NCI-H1092 treated with DMSO at 0.1 percent for 48 hours (cell line): ENCODE results near the gene SCN9A.
"Not testable (repeated sequence)": the region's sequence is repeated elsewhere in the genome, so short reads cannot be mapped to it uniquely, and the experiment has no call there.

Experiments used
- DNase-seq: peaks from one replicate; lab custom pipeline; 2025; lab: John Stamatoyannopoulos, UW

Gene SCN9A

DNA sequence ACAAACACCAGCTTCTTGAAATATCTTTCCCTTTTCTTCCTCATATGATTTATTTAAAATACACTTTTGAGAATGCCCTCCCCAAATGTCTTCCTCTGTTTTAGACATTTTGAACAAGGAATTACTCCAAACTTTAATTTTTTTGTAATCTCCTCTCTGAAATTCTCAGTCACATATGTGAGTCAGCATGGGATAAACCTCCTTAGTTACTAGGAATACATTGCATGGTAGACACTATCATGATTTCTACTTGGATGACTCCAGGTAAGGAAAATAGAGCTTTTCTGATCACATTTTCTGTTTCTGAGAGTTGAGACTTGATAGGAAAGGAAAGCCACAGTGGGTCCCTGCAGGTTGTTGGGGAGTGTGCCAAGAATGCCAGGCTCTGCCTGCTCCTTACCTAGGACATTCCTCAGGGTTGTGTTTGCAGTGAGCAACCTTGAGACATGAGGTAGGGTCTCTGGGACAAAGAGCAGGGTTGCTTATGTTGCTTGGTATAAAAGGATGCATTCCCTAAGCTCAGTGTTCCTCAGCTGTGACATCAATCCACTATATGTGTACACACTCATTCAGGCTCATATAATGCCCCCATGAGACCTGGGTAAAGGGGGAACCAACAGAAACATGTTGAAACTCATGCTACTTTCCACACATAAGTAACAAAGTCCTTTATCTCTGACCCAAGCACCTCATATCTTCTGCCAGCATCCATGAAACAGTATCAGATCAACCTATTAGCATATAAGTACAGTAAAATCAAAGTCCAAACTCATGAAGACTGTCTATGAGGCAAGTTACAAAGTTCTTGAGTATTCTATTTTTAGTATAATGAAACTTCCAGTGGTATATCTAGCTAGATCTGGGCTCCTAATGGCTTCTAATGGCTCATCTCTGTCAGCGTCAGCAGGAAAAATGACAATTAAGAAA lies 135.1 kb downstream of the SCN9A start:
- DNase-seq: no peak

- DNase-seq: no peak
These were observed 136.2 kb downstream of the SCN9A start for GRCh38 chr2:166239548-166239947.

DNA sequence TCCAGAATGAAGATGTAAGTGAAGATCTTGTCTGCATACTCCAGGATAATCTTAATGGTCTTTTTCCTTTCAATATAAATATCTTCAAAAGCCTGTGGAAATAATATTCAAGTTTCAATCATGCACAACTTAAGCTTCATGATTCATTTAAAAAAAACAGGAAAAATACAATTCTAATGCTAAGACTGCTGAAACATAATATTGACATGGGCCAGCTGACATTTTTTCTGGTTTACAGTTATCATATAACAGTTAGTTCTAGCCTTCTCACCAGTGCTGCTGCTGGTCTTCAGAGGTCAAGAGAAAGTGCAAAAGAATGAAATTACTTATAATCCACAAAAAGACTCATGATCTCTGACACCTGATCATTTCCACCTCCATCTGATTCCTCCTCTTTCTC lies 137.6 kb downstream of the SCN9A start:
- no peak for DNase-seq

- no peak for DNase-seq
These were observed 141.5 kb downstream of the SCN9A start for GRCh38 chr2:166234112-166234846.

DNA sequence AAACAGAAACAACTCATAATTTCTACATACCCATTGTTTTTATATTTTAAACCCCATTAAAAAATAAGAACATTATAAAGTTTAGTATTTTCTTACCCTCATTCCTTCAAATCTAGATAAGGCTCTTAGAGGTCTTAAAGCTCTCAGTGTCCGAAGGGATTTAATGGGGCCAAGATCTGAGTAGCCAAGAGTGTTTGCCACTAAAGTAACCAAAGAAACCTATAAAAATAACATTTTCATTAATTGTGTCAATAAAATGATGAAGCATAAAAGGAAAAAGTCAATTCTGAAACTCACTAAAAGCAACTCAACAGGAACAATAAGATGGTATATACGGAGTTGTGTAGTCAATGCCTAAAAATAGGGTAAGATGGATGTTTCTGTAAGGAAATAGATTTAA lies 142.5 kb downstream of the SCN9A start:
- no peak for DNase-seq

DNA sequence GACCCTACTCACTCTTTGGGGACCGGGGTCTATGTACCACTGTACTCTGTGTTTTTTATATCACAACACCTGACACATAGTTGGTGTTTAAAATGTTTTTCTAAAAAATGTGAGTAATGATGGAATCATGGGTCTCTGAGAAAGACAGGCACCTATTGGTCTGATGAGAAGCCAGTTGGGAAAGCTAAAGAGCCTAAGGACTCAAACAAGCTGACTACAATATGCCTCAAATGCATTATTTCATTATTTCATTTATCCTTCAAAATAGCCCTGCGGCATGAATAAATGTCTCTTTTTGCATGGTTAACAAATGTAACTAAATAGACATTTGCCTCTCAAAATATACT lies 145.0 kb downstream of the SCN9A start:
- no peak for DNase-seq

DNA sequence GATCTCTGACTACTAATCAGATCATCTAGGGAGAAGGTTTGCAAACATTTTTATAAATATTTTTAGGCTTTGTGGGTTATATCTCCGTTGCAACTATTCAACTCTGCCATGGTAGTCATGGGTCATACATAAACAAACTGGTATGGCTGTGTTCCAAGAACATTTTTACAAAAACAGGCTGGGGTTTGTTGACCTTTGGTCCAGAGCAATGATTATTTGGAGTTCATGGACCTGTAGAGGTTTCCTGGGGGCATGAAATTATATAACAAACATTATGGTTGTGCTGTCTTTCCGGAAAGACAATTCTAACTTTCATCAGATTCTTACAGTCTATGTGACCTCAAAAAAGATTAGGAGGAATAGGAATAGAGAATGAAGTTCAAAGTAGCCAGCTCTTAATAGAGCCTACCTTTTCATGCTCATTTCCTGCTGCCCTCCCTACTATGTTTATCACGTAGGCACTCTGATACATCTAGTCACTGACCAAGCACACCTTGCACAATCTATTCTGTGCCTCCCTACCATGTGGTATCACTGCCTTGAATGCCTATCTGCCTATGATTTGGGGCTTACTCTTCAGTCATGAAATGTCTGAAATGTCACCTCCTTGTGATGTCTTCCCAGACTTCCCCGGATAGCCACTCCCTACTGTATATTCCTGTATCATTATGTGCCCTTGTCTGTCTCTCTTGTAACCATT lies 145.6 kb downstream of the SCN9A start:
- no peak for DNase-seq

- no peak for DNase-seq
These were observed 146.1 kb downstream of the SCN9A start for GRCh38 chr2:166229678-166230023.

GRCh38 chr2:166224197-166224596 lies 151.5 kb downstream of the SCN9A start:
- no peak for DNase-seq

- DNase-seq: no peak
These were observed 152.4 kb downstream of the SCN9A start for GRCh38 chr2:166223298-166223697.

DNA sequence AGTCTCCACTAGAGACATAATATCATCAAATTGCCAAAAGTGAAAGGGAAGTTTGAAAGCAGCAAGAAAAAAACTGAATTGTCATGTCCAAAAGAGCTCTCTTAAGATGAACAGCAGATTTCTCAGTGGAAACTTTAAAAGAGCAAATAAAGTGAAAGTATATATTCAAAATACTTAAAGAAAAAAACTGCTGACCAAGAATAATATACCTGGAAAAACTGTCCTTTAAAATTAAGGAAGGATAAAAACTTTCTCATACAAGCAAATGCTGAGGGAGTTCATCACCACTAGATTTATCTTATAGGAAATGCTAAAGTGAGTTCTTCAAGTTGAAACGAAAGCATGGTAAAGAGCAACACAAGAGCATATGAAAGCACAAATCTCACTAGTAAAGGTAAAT lies 164.7 kb downstream of the SCN9A start:
- no peak for DNase-seq

DNA sequence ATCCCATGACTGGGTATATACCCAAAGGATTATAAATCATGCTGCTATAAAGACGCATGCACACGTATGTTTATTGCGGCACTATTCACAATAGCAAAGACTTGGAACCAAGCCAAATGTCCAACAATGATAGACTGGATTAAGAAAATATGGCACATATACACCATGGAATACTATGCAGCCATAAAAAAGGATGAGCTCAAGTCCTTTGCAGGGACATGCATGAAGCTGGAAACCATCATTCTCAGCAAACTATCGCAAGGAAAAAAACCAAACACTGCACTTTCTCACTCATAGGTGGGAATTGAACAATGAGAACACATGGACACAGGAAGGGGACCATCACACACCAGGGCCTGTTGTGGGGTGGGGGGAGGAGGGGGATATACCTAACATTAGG lies 165.8 kb downstream of the SCN9A start:
- not testable (repeated sequence) for DNase-seq

- DNase-seq: not testable (repeated sequence)
These were observed 166.4 kb downstream of the SCN9A start for GRCh38 chr2:166209367-166209766.

GRCh38 chr2:166206153-166206552 lies 169.6 kb downstream of the SCN9A start:
- not testable (repeated sequence) for DNase-seq

DNA sequence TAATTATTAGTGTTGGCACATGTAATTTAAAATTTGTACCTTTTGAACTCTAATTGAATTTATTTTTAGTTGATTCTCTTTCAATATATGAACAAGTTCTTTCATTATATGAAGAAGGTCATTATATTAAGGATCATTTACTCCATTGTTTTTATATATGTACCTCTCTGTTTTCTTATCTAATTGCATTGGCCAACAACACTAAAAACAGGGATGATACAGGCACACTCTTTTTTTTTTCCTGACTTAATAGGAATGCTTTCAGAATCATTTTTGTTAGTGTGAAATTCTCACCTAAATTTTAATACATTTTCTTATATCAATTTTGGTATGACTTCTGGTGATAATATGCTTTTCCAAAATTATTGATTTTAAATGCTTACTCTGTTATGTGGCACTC lies 173.0 kb downstream of the SCN9A start:
- no peak for DNase-seq

DNA sequence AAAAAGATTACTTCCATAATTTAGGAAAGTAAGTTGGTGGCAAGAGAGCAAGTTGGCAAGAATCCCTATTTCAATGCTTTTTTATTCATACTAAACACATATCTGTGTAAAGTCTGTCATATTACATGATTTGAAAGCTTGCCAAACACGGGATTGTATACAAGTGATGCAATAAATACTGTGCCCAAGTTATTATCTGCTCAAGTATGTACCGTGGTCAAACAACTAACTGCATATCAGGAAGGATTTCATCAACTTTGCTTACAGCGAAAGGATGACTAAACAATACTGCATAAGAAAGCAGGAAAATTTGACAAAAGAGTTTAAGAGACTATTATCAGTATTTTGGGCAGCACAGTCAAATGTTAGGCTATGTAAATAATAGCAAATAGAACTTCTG lies 178.3 kb downstream of the SCN9A start:
- no peak for DNase-seq

- DNase-seq: no peak
These were observed 182.3 kb downstream of the SCN9A start for GRCh38 chr2:166193407-166193806.

DNA sequence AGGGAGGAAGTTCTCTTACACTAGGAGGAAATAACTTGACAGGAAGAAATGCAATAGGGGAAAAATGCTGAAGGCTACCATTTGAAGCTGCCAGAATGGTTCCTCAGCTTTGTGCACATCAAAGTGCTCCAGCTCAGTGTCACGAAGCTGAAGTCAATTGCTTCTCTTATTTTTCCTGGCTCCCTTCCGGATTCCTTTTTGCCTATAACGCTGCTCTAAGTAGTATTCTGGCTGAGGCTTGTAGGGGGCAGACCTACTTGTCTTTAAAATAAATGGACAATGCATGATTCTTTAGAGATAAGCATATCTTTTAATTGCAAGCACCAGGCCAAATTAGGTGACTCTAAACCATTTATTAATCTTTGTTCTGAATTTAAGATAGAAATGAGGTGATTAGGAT lies 187.7 kb downstream of the SCN9A start:
- DNase-seq: no peak

- no peak for DNase-seq
These were observed 191.0 kb downstream of the SCN9A start for GRCh38 chr2:166184789-166185188.

DNA sequence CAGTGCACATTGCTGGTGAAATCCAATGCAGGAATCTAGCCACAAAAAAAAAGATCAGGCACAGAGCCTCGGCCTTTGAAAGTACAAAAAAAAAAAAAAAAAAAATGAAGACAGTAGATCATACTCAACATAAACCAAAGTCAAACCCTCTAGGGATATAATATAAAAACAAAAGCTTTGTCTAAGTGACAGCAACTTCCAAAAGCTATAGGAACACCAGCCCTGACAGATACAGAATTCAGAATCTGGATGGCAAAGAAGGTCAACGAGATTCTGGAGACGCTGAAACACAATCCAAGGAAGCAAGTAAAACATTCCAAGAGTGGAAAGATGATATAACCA lies 194.0 kb downstream of the SCN9A start:
- DNase-seq: no peak

DNA sequence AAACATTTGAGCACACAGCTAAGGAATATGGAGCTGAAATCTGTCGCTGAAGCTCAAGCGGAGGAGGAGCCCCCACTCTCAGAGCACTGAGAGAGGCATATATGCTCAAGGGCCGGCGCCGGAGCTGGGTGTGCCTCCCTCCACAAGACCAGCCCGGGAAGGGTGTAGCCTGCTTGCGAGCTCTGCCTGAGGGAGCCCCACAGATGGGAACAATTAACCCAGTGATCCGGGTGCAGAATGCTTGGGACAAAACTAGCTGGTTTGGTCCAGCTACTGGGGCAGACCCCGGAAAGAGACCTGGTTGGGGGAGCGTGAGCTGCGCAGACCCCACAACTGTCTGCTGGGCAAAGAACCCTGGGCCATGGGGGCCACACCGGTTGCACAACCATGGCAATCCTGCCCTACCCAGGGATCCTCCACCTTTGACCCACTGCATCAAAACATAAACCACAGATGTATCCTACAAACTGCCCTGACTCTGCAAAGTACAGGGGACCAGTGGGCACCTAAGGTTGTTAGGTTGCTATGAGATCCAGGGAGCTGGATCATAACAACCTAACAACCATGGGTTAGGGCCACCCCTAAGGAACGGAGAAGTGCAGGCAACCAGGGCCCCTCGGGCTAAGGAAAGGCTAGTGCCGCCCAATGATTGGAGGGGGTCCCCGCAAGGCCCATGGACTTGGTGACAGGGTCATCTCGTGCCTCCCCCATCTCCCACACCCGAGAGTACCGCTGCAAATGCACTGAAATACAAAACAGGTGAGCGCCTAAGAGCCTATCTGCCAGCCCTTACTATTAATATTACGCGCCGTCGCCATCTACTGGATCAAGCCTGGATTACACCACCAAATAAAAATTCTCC lies 194.6 kb downstream of the SCN9A start:
- DNase-seq: peak; percentile 40

GRCh38 chr2:166179201-166179600 lies 196.5 kb downstream of the SCN9A start:
- no peak for DNase-seq
